HG03378 (cell line): ENCODE measurements around the gene IL18.
"Not testable (repeated sequence)": the region's sequence is repeated elsewhere in the genome, so short reads cannot be mapped to it uniquely, and the experiment has no call there.

Source experiments
- ATAC-seq: cut with Tn5 transposase; IDR thresholded peaks from one replicate; pipeline ENCODE4 v1.9.1; 2021; ENCODE audit warnings: mild to moderate bottlenecking, moderate library complexity; ENCODE audit not compliant: unreplicated experiment

The IL18 gene

DNA sequence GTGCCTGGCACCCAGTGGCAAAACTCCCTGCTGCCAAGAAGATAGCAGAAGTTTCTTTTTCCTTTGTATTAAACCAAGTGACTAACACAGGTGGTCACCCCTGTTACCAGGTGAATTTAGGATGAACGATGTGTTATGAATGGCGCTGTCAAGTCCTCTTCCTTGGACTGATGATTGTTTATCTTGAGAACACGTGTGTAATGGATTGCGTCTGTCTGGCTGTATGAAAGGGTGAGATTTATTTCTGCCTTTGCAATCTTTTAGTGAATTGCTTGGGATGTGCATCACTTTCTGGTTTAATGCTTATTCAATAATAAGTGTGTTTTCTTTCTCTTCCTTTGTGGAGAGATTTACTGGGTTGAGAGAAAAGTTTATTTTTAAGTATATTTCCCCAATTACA is 40.8 kb downstream of the IL18 start:
- no peak for ATAC-seq

DNA sequence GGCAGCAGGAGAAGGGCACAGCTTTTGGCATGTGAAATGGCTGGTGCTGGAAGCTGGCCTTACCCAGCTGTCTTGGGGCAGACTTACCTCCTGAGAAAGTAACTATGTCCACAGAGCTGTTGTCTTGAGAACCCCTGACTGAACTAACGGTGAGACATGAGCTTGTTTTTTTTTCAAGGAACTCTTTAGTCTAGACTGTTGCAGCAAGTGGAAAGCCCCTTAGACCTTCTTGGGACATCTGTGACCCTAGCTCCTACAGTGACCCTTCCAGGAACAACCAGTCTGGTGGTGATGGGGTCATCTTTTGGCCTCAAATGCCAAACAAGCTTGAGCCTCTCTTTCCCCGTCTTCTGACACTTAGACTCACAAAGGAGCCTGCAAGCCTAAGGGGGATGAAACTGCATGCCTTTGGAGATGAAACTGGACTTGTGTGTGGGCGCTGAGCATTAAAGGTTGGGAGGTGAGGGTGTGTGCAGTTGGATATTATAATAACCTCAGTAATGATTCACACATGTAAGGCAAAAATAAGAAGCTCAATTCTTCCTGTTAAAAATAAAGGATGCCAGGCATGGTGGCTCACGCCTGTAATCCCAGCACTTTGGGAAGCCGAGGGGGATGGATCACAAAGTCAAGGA is 41.8 kb downstream of the IL18 start:
- ATAC-seq: no peak

DNA sequence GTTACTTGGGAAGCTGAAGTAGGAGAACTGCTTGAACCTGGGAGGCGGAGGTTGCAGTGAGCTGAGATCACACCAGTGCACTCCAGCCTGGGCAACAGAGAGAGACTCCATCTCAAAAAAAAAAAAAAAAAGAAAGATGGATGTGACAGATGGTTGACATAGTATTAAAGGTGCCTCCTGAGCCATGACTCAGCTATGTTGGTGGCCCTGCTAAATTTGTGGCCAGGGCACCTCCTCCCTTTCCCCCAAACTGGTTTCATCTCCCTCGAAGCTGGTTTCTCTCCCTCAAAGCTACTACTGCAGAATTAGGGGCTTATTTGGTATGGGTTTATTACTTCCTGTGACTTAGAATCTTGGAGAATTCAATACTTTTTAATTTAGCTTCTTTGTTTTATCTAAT is 45.7 kb downstream of the IL18 start:
- ATAC-seq: no peak

DNA sequence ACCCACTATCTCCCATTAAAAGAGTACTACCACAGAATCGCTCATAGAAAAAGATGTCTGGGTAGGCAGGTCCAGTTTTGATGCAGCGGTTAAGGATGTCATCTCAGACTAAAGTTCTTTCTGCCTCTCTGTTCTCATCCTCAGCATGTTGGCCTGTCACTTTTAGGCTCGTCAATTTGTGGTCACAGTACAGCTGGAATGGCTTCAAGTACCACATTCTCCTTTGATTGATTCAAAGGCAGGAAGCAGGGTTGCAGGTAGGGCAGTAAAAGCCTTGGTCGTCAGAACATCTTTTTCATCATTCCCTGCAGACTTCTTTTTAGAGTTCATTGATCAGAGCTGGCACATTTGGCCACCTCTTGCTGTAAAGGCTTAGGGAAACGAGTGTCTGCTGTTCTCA is 48.5 kb downstream of the IL18 start:
- no peak for ATAC-seq

DNA sequence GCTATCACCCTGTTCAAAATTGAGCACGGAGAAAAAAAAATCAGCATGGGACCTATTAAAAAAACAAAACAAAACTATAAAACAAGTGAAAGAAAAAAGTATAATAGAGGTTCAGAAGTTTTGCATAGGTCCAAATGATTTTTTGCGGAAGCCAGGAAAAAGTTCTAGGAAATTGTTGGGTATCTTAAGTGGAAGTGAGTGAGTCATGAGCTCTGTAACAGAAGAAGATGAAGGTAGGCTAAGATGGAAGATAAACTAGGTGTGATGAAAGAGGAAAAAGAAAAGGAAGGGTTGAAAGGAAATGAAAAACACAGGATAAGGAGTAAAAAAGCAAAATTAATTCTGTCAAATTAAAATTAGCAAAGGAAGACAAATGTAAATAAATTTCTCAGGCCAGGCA is 49.4 kb downstream of the IL18 start:
- ATAC-seq: no peak

DNA sequence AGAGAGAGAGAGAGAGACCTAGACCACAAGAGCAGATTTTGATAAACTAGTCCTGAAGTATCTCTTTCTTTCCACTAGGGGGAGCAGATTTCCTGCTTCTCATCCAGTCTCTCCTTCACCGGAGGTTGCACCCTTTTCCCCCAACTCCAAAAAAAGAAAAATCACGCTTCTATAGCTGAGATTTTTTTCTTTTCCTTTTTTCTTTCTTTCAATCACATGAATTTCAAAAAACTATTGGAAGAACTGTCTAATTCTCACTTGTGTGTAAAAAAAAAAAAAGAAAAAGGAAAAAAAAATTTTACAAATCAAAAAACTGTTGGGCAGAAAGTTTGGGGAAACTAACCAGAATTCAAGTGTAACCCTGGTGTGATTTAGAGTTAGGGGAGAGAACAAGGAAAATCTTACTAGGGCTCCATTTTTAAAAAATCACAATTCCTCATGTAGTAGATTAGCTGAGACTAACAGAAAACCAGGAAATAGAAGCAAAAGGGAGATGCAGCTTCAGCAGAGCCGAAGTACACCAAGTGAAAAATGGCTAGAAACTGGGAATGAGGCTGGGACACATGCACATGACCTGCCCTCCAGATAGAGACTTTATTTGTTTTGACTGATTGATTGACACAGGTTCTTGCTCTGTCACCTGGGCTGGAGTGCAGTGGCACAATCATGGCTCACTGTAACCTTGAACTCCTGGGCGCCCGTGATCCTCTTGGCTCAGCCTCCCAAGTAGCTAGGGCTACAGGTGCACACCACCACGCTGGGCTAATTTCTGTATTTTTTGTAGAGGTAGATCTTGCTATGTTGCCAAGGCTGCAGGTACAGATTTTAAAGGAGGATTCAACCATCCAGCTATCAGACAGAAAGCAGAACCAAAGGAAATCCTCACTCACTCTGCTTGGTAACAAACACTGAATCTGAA is 50.1 kb downstream of the IL18 start:
- no peak for ATAC-seq

DNA sequence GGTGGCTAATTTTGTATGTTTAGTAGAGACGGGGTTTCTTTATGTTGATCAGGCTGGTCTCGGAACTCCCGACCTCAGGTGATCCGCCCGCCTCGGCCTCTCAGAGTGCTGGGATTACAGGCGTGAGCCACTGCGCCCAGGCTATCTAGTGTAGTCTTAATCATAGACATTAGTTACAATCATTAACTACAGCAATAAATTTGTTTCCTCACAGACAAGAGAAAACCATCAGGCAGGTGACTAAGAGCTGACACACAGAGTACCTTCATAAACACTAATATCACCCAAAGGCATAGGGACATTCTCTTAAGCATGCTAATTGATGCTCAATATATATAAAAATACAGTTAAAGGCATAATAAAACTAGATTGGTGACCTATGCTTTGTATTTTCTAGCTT is 57.8 kb downstream of the IL18 start:
- no peak for ATAC-seq

DNA sequence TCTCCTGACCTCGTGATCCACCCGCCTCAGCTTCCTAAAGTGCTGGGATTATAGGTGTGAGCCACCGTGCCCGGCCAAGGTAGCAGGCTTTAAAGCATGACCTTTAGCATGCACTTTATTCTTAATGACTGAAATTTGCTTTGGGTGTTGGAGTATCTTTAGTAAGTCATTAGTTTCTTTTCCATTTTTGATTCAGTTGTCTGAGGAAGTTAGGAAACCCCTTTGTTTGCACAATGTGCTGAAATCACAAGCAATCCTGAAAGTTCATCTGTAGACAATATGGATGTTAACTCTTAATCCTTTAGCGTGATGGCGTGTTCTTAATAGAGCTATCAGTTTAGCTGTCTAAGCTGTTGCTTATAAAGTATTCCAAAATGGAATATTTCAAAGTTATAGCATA is 60.4 kb downstream of the IL18 start:
- ATAC-seq: no peak

DNA sequence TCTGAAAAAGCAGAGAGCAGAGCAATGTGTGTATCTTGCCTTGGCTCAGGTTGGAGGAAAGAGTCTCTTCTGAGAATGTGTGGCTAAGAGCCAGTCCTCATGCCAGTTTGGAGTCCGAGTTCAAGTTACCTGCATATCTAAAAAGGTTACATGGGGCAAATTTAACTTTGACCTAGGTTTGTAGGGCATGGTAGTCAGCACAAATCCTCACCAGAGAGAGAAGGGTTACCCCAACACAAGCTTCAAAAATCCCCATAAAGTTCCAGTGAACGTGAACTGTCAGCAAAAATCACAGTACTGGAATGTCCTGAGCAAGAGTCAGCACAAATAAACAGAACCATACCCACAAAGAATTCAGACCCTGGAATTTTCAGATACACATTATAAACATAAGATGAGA is 63.4 kb downstream of the IL18 start:
- no peak for ATAC-seq

DNA sequence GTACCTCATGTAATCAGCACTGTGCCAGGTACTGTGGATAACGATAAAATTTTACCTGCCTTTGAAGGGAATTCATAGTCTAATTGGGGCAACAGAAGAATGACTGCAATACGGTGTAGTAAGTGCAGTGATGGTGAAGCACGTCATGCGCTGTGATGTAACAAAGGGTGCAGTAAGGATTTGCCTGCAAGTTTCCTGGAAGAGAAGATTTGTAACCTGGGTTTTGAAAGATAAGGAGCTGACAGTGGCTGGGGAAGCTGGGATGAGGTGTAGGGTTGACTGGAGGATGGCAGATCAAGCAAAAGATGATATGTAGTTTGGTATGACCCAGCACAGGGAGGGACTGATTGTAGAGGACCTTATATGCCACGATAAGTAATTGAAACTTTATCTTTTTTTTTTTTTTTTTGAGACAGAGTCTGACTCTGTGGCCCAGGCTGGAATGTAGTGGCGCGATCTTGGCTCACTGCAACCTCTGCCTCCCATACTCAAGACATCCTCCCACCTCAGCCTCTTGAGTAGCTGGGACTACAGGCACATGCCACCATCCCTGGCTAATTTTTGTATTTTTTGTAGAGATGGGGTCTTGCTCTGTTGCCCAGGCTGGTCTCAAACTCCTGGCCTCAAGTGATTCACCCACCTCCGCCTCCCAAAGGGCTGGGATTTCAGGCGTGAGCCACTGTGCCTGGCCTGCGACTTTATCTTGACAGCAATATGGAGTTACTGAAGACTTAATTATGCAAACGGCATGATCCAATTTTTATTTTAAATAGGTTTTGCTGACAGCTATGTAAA is 66.0 kb downstream of the IL18 start:
- ATAC-seq: no peak

DNA sequence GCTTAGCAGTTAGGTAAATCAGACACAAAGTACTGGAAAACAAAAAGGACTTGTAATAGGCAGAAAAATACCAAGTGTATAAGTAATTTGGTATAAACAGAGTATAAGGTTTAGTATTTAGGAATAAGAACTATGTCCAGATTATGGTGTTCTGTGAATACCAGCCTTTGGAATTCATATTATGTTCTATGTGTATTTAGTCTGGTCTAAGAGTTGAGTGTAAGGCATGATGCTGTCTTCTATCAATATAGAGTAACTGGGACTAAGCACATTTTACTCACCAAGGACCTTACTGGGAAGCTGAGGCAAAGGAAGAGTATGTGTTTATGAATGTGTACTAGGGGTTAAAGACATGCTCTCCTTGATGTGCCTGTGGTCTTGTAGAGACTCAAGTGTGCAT is 67.7 kb downstream of the IL18 start:
- ATAC-seq: no peak

DNA sequence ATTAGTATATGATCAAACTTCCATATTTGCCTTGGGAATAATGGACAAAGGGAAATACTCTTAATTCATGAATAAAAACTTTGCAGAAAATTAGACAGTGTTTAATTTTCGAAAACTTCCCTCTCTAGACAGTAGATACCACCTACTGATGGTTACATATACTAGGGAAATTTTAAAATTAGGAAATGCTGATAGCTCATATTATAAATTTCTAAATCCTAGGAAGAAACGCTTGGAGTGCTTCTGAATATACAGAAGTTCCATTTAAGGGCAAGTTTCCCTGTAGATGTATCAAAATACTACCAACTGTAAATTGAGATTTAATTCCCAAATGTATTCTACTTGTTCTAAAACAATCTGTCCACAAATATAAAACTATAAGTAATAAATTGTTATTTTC is 68.6 kb downstream of the IL18 start:
- not testable (repeated sequence) for ATAC-seq
